GM19023 (cell line): ENCODE data around the gene SLC6A19.

Experiments
- ATAC-seq: cut with Tn5 transposase; IDR thresholded peaks from one replicate; pipeline ENCODE4 v1.9.1; 2021; ENCODE audit warnings: mild to moderate bottlenecking, moderate library complexity; ENCODE audit not compliant: unreplicated experiment

Gene SLC6A19

GRCh38 chr5:1241509-1242080, 40.2 kb downstream of the SLC6A19 start:
- ATAC-seq, result no peak

- ATAC-seq, result no peak
Observed at GRCh38 chr5:1242733-1243486, 41.5 kb downstream of the SLC6A19 start.

GRCh38 chr5:1243487-1244130, 42.2 kb downstream of the SLC6A19 start:
- no peak for ATAC-seq

GRCh38 chr5:1244255-1244654, 42.9 kb downstream of the SLC6A19 start:
- no peak for ATAC-seq

GRCh38 chr5:1244976-1245375, 43.6 kb downstream of the SLC6A19 start:
- no peak for ATAC-seq

GRCh38 chr5:1245905-1246576, 44.6 kb downstream of the SLC6A19 start:
- ATAC-seq, result no peak

DNA sequence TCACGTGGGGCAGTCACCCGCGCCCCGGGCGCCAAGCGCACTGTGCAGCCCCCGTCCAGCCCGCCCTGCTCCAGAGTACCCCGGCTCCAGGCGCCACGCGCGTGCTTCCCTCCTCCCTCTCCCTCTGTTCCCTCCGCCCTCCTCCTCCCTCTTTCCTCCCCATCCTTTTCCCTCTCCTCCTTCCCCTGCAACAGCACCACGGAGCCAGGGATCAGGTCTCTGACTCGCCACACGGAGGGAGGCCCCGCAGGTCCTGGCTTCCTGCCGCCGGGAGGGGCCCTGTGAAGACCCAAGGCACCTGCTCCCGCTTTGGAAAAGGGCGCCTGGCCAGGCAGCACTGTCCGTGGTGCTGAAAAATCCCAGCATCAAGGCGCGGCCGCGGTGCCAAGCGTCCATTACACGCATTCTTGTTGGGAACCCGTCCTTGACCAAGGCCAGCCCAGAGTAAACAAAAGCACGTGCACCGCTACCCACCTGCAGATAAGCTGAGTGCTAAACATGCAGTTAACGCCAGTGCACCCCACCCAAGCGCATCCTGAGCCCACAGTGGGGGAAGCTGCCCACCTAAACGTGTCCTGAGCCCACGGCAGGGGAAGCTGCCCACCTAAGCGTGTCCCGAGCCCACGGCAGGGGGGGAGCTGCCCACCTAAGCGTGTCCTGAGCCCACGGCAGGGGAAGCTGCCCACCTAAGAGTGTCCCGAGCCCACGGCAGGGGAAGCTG, 45.5 kb downstream of the SLC6A19 start:
- no peak for ATAC-seq

DNA sequence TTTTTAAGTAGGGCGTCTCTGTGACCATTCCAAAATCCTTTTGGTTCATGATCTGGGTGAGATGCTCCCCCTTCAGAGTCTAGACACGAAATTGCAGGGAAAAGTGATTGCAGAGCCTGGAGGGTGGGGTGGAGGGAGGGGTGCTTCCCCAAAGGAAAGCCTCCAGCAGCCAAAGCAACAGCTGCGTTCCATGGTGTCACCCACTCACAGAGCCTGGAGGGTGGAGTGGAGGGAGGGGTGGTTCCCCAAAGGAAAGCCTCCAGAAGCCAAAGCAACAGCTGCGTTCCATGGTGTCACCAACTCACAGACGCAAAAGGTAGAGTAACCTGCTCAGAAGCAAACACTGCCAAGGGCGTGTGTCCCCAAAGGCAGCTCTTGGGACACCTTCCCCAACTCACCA, 46.4 kb downstream of the SLC6A19 start:
- no peak for ATAC-seq

DNA sequence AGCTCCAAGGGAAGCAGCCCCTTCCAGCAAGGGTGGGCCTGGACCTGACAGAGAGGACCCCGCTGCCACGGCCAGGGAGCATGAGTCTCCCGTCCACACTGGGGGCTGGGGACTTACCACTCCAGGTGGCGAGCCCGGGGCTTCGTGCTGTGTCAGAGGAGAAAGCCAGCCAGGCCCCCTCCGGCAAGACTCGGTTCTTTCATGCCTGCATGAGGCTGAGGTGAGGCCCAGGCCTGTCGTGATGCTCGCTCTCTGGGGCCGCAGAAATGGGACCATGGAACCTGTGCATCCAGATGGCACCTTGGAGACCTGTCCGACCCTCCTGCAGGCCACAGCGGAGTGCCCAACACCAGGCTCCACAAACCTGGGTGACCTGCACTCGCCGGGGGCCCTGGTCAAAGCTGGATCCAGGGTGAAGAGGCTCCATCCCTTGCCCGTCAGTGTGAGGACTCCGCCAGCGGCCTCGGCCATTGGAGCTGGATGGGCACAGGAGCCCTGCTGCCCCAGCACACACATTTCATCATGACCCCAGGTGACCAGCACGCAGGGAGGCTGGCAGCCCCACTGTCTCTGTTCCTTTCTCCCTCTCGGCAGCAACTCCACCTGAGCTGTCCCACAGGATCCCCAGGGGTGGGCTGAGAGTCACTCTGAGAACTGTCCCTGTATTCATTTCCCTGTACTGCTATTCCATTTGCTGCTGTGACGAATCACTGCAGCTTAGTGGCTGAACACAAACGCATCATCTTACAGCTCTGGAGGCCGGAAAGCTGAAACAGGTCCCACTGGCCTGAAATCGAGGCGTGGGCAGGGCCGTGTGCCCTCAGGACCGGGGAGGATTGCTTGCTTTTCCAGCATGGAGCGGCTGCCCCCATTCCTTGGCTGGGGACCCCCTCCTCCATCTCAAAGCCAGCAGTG, 48.2 kb downstream of the SLC6A19 start:
- no peak for ATAC-seq

DNA sequence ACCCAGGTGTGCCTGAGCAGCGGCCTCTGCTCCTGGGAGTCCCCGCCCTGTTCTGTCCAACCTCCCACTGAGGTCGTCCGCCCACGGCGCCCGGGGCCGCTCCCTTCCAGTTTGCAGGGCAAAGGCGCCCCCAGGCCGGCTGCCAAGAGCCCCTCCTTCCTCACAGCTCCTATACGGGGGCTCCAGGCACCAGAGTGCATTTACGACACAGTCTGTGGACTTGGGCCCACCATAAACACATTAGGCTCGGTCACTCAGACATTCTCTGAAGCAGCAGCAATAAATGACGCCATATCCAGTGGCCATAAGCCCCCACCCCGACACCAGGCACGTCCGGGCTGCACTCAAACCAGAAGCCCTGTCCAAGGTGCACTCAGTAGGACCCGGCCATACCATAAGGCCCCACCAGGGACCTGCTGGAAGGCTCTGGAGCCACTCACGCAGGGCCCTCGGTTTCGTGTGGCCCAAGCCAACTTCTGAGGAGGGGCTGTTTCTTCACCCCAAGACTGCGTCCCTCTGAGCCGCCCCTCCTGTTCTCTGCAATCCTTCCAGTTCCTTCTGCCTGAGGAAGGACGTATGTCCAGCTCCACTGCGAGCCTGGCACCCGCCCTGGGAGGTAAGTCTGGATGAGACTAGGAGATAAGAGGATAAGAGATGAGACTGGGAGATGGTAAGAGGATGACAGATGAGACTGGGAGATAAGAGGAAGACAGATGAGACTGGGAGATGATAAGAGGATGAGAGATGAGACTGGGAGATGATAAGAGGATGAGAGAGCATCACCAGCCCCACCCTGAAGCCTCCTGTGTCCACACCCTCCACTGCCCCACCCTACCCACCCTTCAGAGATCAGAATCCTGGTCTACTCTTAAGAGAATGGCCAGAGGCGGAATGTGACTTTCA, 50.5 kb downstream of the SLC6A19 start:
- no peak for ATAC-seq

DNA sequence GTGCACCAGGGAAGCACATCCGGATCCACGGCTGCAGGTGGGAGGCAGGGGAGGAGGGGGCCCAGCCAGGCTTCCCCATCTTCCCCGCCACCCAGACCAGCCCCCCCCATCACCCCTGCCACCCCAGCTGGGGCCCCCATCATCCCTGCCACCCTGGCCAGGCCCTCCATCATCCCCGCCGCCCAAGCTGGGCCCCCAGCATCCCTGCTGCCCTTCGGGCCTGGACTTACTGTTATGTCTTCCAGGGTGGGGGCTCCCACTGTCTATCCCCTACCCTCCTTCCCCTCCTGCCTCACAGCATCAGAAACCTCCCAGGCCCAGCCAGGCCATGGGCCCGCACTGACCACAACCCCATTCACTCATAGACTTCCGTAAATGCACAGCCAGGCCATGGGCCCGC, 51.3 kb downstream of the SLC6A19 start:
- ATAC-seq, result no peak

DNA sequence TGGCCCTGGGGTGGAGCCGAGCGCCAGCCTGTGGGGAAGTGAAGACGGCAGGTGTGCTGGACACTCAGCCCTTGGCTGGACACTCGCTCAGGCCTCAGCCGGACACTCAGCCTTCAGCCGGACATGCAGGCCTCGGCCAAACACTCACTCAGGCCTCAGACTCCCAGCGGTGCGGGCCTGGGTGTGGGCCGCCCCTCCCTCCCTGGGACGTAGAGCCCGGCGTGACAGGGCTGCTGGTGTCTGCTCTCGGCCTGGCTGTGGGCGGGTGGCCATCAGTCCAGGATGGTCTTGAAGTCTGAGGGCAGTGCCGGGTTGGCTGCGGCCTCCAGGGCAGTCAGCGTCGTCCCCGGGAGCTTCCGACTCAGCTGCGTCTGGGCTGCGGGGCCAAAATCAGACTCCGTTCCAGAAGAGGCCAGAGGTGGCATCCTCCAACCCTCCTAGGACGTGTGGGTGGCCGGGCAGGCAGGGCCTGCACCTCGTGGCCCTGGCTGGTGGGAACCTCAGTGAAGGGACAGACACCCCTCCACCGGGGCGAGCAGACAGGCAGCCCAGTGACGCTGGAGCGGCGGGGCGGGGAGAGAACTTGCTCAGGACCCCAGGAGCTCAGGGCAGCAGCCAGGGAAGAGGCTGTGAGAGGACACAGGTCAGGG, 52.2 kb downstream of the SLC6A19 start:
- no peak for ATAC-seq

DNA sequence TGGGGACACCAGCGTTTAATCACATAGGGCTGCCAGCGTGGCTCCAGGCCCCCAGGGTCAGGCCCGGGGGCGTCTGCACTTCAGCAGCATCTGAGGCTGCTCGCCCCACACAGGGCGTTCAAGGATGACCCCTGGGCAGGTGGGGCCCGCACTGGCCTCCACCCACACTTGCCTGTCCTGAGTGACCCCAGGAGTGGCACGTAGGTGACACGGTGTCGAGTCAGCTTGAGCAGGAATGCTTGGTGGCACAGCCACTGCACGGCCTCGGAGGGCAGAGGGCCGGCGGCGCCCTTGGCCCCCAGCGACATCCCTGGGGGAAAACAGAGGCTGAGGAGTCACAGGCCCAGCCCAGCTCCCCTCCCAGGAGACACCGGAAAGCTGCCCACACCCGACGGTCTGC, 52.8 kb downstream of the SLC6A19 start:
- ATAC-seq, result no peak

DNA sequence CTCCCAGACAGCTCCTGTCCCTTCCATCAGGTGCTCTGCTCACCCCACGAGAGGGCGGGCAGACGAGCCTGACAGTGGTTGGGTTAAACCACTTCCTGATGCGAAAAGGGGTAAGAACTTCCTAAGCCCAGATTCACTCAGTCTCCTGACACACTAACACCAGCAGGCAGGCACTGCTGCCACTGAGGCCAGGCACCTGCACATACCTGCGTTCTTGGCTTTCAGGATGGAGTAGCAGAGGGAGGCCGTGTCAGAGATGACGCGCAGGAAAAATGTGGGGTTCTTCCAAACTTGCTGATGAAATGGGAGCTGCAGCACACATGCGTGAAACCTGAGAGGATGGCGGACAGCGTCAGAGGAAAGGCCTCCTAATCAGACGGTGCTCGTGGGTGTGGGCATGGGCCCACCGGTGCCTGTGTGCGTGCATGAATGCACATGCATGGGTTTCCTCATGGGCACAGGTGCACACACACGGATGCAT, 53.7 kb downstream of the SLC6A19 start:
- ATAC-seq, result no peak

DNA sequence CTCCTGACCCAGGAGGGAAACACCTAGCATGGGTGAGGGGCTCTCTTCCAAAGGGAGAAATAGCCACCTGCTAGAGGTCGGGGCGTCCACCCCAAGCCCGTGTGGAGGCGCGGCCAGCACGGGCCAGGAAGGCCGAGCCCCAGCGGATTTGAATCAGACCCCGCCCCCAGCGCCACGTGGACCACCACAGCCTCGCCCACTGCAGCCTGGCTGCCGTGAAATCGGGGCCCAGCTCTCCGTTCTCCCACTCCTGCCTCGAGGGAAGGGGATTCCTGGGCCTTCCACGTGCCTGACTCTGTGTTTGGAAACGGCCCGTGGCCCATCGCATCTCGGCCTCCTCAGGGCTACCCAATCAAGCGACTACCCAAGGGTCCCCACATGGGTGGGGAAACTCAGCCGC, 55.4 kb downstream of the SLC6A19 start:
- no peak for ATAC-seq

GRCh38 chr5:1257363-1257762, 56.0 kb downstream of the SLC6A19 start:
- no peak for ATAC-seq

- ATAC-seq, result no peak
Observed at GRCh38 chr5:1257841-1258240, 56.4 kb downstream of the SLC6A19 start.

GRCh38 chr5:1259806-1260480, 58.5 kb downstream of the SLC6A19 start:
- ATAC-seq, result no peak
